ENCODE results near the gene CLIP3. TPM values are rescaled to one million over a fixed set of nuclear protein-coding genes. Genes with fewer than 3 reads are reported as not detected.
A peak's percentile ranks its signal among the peaks of the same experiment; 100 is the strongest.

CLIP3 gene
- total RNA-seq (2021) (9.2 and 15.8 TPM in 2 replicates), Bru-seq, nascent RNA (percentile 37 among the genes with signal in this experiment), BruChase-seq, experiment 1, labeled RNA remaining after a 2-hour chase (percentile 44 among the genes with signal in this experiment), BruChase-seq, experiment 2, labeled RNA remaining after a 6-hour chase (percentile 54 among the genes with signal in this experiment)
- long read RNA-seq, partial matches to known transcripts = 10 of 23 reads
- long read RNA-seq, other reads (novel, unspliced or antisense) = 11 of 23 reads

GRCh38 chr19:36032251-36033104 lies at the start of gene CLIP3:
CLIP3 (minus strand) TSS chr19:36032873; CDS start chr19:36032357, 516 bp downstream.
- POLR2A ChIA-PET (ENCODE audit: low non-redundant PET) = no interaction called here
- no peaks in the 10 kb centered on the region for H3K9me3 ChIP-seq (ENCODE audit: low read depth, low read length, poor library complexity, severe bottlenecking)
- intact Hi-C loops (cut with micrococcal nuclease; ENCODE audit: unreplicated experiment) = no loop called here
- peak; percentile 81 for DNase-seq (ENCODE audit: low spot score)
- peak within 1 kb of the TSS; percentile 33 for H3K27ac ChIP-seq (ENCODE audit: low read depth, low read length, poor library complexity, severe bottlenecking)
- BruUV-seq (replicated peaks) = no TSS peak
- H3K4me1 ChIP-seq (ENCODE audit: insufficient read depth, low read length, poor library complexity, severe bottlenecking) = no peaks in the 10 kb centered on the region
- CTCF ChIA-PET = no interaction called here
- H3K27me3 ChIP-seq (replicated peaks; ENCODE audit: insufficient read depth, low read depth, low read length, poor library complexity) = no peaks in the 10 kb centered on the region
- peak within 1 kb of the TSS; percentile 82 for H3K4me3 ChIP-seq (ENCODE audit: low read depth, low read length, poor library complexity, severe bottlenecking)
- H3K36me3 ChIP-seq (ENCODE audit: insufficient read depth, low read length, poor library complexity, severe bottlenecking) = no peaks in the 10 kb centered on the region
- TF ChIP-seq EZH2 (IDR thresholded peaks at IDR 0.05; ENCODE audit: borderline replicate concordance, low read depth, low read length, poor library complexity, severe bottlenecking) (no peak), CTCF (conservative IDR thresholded peaks at IDR 0.05; ENCODE audit: low read depth, low read length) (no peak; the same call in 1 of the 2 replicates)

DNA sequence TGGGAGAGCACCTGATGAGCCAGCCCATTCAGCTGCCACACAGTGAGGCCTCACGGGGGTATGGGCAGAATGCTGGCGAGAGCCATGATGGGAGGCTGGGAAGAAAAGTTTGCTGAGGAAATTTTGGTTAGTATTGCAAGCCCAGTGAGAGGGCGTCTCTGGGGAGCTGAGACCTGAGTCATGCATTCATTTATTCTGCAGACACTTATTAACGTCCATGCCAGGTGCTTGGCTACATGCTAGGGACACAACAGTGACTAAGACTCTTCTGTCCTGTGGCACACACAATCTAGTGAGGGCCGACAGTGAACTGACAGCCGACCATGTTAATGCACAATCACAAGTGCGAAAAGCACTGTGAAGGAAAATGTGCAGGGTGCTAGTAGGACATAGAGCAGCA lies 49.2 kb upstream of the CLIP3 start:
- CTCF ChIA-PET = interaction anchor here (0.6 kb wide), 1 partner anchor 15 kb away, joined by 3 read pairs; no protein-coding TSS in a partner anchor
- POLR2A ChIA-PET (ENCODE audit: low non-redundant PET) = no interaction called here
- peaks cover 50% of the 10 kb centered on the region for H3K36me3 ChIP-seq (ENCODE audit: insufficient read depth, low read length, poor library complexity, severe bottlenecking)

DNA sequence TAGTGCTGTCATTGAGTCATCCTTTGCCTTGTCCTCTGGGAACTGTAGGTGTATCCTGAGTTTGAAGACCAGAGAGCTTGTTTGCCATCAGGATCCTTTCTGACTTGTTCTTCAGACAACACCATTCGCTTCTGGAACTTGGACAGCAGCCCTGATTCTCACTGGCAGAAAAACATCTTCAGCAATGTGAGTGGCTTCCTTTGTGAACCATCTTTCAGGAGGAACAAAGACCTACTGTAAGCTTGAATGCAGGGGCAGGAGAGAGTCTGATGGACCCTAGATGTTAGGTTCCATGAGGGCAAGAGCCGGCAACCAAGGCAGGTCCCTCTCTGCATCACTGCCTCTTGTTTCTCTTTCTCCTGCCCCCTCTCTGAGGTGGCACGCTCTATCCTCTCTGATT lies 48.7 kb upstream of the CLIP3 start:
- DNase-seq (ENCODE audit: low spot score) = no peak
- ChIA-PET CTCF (interaction anchor here (0.6 kb wide), 1 partner anchor 15 kb away, joined by 3 read pairs; no protein-coding TSS in a partner anchor), POLR2A (ENCODE audit: low non-redundant PET) (no interaction called here)
- Histone ChIP-seq H3K4me1 (ENCODE audit: insufficient read depth, low read length, poor library complexity, severe bottlenecking) (no peaks in the 10 kb centered on the region), H3K27me3 (replicated peaks; ENCODE audit: insufficient read depth, low read depth, low read length, poor library complexity) (no peaks in the 10 kb centered on the region), H3K9me3 (ENCODE audit: low read depth, low read length, poor library complexity, severe bottlenecking) (no peaks in the 10 kb centered on the region), H3K27ac (ENCODE audit: low read depth, low read length, poor library complexity, severe bottlenecking) (no peak overlapping the region), H3K36me3 (ENCODE audit: insufficient read depth, low read length, poor library complexity, severe bottlenecking) (peaks cover 51% of the 10 kb centered on the region), H3K4me3 (ENCODE audit: low read depth, low read length, poor library complexity, severe bottlenecking) (no peak overlapping the region)
- intact Hi-C loops (cut with micrococcal nuclease; ENCODE audit: unreplicated experiment) = no loop called here
- BruUV-seq (replicated peaks) = no TSS peak
- TF ChIP-seq EZH2 (IDR thresholded peaks at IDR 0.05; ENCODE audit: borderline replicate concordance, low read depth, low read length, poor library complexity, severe bottlenecking) = no peak
- no peak for TF ChIP-seq CTCF (conservative IDR thresholded peaks at IDR 0.05; ENCODE audit: low read depth, low read length)

More for the DNA sequence above, 49.2 kb upstream of the CLIP3 start:
- no peaks in the 10 kb centered on the region for H3K27me3 ChIP-seq (replicated peaks; ENCODE audit: insufficient read depth, low read depth, low read length, poor library complexity)
- no peak overlapping the region for H3K4me3 ChIP-seq (ENCODE audit: low read depth, low read length, poor library complexity, severe bottlenecking)
- DNase-seq (ENCODE audit: low spot score) = no peak
- intact Hi-C loops (cut with micrococcal nuclease; ENCODE audit: unreplicated experiment) = no loop called here
- H3K9me3 ChIP-seq (ENCODE audit: low read depth, low read length, poor library complexity, severe bottlenecking) = no peaks in the 10 kb centered on the region
- BruUV-seq (replicated peaks) = no TSS peak
- no peaks in the 10 kb centered on the region for H3K4me1 ChIP-seq (ENCODE audit: insufficient read depth, low read length, poor library complexity, severe bottlenecking)
- TF ChIP-seq EZH2 (IDR thresholded peaks at IDR 0.05; ENCODE audit: borderline replicate concordance, low read depth, low read length, poor library complexity, severe bottlenecking) (no peak), CTCF (conservative IDR thresholded peaks at IDR 0.05; ENCODE audit: low read depth, low read length) (no peak)
- no peak overlapping the region for H3K27ac ChIP-seq (ENCODE audit: low read depth, low read length, poor library complexity, severe bottlenecking)

Data from A673 (cell line).